Measurements from ENCODE around the gene NEU1.

- TF ChIP-seq CTCF (IDR thresholded peaks at IDR 0.05) (no peak), IRF1 (CRISPR knock-in tag; IDR thresholded peaks at IDR 0.05) (no peak)
These were observed 48.0 kb downstream of the NEU1 start for GRCh38 chr6:31814677-31815024.
